EL (cell line): ENCODE measurements around the gene SPOCD1.

ENCODE experiments used
- DNase-seq: peaks from one replicate; pipeline ENCODE4 v3.0.0-alpha.2; 2016

The SPOCD1 gene

DNA sequence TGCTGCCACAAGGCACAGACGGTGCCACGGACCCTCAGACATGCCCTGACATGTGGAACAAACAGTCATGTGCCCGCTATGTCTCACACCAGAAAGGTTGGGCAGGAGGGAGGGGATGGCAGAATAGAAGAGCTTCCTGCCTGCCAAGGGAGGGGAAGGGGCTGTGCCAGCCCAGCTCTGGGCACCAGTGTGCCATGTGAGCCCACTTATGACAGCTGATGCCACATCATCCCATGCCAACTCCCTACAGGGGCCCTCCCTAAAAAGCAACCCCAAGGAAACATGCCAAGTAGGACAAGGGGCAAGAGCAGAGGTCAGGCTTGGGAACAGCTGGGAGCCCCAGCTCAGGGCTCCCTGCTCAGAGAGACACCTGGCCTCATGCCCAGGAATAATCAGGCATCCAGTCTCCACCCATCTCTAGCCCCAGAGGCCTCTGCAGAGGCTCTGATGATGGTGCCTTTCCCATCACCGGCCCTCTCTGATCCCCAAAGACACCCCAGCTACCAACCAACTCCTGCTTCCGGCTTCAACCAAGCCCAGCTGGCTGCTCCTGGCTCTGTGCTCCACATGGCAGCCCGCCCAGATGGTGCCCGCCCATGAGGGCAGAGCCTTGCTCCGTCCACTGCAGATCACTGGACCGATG lies 62.0 kb downstream of the SPOCD1 start:
- peak; percentile 46 for DNase-seq

DNA sequence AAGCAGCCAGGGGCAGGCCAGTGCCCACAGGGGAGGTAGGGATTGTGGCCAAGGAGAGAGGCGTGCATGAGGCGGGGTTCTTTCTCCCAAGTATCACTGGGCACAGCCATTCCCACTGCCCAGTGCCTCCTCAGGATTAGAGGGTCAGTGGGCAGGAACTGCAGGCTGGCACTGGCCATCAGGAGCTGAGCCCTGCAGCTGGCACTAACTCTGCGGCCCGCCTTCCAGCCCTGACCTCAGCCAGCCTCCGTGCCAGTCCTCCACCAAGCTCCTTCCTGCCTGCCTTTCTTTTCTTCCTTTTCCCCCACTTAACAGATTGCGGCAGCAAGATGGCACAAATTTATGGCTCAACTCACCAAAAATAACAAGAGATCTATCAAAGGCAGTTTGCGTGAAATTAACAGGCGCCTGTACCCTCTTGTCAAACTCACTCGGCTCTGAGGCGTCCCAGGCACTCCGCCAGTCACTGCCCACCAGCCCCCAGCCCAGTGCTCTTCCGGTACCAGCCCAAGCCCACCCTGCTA lies 62.8 kb downstream of the SPOCD1 start:
- no peak for DNase-seq

DNA sequence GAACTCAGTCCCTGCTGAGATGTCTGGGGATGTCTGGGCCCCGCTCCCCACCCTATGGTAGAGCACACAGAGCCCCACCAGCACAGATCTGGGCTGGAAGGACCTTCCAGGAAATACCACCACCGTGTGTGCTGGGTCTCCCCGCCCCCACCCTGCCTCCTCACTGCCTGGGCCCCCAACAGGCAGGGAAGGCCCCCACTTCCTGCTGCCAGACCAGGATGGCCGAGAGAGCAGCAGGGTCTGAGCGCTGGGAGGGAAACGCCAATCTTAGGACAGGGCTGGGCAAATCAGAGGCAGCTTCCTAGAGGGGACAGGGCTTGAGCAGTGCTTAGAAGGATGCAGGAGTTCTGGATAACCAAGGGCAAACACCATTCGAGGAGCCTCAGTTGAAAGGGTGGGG lies 63.6 kb downstream of the SPOCD1 start:
- no peak for DNase-seq

DNA sequence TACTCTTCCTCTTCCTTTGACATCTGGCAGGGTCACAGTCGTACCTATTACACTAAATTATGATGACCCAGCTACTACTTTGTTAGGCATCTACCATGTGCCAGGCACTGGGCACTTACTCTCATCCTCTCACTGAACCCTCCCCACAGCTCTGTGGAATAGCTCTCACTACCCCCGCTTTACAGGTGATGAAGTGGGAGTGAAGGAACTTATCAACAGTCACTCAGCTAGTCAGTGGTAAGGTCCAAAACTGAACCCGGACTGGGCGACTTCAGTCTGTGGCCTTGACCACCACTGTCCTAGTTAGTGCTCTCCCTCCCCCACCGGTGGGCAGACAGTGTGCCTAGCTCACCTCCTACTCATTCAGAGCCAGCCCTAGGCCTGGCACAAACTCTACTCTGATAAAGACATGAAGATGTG lies 64.0 kb downstream of the SPOCD1 start:
- DNase-seq = no peak

DNA sequence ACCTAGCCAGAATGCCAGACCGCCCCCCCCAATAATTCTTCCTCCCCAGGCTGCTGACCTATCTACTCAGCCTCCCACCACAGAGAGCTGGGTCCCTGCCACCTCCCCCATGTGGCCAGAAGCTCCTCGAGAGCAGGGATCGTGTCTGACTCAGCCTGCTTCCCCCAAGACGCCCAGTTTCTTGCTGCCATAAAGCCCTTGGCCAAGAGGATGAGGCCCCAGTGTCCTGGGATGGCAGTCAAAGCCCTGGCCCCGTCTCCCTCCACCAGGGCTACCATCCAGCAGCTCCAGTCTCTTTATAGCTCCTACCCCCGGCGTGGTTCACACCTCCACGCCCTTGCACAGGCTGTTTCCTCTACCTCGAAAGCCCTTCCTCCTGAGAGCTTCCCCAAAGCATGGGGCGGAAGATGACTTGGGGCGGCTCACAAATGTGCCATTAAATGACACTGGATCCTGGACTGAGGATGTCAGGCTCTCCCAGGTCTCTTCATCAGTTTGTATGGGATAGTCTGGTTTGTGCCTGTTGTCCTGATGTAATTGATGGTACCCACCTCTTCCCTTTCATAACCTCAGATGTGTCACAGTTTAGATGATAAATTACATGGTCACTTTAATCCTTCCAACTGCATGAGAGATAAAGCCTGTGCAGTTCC lies 64.8 kb downstream of the SPOCD1 start:
- DNase-seq = peak; percentile 83

DNA sequence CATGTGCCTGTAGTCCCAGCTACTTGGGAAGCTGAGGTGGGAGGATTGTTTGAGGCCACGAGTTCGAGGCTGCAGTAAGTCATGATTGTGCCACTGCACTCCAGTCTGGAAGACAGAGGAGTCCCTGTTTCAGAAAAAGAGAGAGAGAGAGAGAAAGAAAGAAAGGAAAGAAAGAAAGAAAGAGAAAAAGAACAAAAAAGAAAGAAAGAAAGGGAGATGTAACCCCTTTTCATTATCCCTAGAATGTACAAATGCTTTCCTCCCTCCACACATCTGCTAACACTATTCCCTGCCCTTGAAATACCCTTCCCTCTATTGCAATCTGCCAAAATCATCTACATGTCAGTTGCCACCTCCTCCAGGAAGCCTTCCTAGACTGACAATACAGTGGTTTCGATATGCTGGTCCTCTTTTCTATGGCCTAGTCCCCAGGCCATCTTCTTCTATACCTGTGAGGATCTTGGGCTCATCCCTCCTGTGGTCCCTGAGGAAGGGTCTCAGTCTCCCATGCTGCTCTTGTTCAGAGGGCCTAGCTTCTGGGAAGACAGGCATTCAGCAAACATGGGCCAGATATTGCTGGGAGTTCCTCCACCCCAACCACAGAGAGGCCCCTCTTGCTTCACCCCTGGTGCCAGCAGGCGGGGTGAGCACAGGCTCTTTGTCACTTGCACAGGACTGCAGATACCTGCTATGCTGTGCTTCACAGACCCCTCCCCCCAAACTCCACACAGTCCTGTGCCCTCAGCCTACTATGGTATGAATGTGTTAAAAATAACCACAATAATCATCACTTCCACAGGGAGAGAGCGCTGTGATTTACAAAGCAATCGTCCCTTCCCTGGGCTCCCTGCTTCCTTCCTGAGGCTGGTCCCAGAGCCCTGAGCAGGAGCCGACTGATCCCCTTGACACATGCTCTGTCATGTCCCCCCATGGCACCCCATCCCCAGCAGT lies 65.8 kb downstream of the SPOCD1 start:
- DNase-seq = no peak

DNA sequence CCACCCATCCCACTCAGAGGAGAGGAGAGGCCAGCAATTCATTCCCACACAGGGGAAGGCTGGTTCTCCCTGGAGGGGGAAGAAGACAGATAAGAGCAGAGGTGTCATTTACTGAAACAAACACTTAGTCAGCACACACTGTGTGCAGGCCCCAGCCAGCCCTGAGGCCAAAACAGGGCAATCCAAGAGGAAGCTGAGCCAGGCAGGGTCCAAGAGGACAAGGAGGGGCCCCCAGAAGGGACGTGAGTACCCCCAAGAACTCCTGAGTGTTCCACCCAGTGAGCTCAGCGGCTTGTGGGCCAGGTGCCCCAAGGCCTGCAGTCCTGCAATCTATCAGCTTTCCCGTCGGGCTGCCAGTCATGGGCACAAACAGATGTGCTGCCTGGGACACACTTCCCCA lies 67.5 kb downstream of the SPOCD1 start:
- DNase-seq = peak; percentile 30

DNA sequence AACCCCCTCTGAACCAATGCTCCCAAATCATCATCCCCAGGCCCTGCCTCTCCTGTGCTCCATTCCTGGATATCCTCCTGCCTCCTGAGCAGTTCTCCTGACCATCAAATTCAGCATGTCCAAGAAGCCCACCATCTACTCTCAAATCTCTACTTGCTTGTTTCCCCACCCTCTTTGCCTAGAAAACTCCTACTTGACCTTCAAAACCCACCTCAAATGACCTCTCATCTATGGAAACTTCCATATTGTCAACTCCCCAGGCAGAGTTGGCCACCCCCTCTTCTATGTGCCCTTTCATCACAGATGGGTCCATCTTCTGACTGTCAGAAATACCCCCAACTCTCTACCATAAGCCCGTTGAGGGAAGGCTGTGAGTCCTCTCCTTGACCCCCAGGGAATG lies 68.5 kb downstream of the SPOCD1 start:
- DNase-seq = no peak

DNA sequence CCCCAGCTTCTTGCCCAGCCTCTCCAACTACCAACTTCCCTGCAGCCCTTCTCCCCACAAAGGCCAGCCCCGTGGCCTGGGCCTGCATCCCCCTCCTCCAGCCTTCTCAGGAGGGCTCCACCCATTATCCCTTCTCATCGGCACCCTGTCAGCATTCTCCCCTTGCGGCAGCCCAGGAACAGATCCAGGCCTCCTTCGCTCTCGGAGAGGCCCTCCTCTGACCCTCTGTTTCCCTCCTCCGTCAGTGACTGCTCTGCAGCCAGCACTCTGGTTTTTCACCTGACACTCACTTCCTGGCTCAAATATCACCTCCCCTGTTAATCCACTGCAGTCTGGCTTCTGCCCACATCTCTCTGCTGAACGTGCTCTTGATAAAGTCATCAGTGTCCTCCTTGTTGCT lies 69.1 kb downstream of the SPOCD1 start:
- DNase-seq = no peak

DNA sequence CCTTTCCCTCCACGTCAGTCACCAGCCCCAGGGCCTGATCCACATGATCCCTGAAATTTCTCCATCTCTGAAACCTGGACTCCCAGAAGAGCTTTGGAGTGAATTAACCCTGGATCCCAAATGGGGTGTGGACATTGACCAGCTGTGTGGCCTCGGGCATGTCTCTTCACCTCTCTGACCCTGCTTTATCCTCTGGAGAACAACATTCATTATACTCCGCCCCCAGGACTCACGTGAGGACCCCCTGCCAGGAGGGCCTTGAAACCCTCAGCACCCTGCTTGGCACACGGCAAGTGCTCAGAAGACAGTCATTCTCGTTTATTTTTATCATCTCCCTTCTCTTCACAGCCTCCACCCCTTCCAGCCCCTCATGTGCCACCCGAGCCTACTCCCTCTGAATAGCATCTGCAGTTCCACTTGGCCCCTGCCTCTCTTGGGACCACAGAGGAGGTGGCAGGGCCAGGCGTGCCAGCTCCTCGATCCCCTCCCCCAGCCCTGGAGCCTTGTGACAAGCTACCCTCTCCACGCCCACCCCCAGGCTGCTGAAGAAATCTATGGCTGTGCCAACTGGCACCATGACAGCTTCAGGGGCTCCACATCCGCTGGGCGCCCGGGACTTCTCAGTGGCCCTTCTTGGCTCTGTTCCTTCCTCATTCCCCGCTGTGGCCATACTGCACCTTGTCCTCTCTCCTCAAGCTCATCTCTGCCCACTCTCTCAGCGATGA lies 69.7 kb downstream of the SPOCD1 start:
- no peak for DNase-seq

DNA sequence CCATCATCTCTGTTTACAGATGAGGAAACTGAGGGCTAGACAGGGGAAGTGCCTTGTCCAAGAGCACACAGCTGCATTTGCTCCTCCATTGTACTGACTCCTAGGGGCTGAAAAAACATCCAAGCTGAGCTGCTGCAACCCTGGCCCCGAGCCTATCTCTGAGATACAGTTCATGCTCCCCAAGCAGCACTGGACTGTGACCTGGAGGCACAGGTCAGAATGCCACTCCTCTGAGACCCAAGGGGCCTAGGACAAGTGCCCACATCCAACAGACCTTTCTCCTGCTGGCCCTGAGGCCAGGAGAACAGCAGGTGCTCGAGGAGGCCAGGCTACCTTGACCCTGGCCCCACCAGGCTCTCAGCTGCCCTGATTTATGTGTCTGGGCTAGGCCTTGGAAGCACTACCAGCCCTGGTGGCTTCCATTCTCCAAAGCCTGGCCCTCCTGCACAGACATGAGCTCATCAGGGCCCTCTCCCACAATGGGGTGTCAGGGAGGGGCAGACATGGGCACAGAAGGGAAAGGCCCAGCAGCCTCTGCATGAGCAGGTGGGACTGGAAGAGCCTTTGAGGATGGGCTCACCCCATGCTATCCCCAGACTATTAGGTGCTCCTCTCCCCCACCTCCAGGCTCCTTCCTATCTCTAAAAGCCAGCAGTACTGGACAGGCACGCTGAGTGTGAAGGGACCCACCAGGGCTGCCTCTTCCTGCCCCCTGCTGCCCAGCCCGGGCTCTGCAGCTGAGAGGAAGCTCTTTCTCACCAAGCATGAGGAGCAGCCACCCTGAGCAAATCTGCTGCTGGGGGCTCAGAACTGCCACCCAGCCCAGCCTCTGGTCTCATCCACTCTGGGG lies 70.5 kb downstream of the SPOCD1 start:
- DNase-seq = peak; percentile 63

DNA sequence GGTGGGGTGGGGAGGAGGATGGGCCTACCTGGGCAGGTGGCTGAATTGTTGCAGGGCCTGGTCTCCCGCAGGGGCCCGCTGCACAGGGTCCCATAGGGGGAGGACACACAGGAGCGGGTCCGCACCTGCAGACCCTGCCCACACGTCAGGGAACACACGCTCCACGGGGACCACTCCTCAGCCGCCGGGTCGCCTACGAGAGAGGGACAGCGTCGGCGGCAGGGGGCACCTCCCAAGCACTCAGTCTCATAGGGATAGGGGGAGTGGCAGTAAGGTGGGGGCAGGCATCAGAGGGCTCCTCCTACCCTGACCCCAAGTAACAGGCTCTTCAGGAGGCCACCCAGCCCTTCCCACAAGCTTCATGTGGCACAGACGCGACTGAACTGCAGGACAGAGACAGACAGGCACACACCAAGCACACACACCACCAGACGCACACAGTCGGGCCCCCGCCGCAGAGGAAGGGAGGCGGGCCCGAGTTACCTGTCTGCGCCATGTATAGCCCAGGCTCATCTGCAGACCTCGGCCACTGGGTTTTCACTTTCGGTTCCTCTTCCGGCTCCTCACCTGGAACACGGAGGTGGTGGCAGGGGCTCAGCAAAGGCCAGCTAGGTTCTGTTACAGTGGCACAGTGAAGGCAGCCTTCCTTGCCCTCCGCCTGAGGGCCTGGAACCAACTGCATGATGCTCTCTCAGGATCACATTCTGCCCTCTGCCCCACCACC lies 71.5 kb downstream of the SPOCD1 start:
- no peak for DNase-seq

DNA sequence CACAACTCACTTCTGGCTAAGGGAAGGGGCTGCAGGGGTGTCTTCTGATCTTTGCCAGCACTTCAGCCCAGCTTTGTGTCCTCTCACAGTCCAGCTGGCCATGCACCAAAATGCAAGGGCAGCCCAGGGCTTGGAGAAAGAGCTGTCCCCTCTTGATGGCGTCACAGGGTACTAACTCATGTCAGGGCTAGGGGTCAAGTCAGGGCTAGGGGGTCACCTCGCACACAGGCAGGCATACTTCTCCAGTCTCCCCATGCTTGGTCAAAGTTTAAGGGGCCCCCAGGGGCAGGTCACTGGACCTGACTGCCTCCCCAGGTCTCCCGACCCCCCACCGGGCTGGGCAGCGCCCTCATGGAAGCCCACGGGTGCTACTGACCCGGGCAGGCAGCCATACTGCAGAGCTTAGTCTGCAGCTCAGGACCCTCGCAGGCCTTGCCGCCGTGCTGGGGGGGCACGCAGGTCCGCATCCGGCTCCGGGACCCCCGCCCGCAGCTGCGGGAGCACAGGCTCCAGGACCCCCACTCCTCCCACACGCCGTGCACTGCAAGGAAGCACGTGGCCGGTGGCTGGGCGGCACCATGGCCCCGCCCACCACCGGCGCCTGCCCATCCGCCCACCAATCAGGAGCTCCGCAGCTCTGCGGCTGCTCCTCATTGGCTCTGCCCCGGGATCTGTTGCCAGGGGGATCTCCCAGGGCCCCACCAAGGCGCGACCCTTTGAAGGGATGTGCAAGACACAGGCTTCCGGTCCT lies 73.2 kb downstream of the SPOCD1 start:
- DNase-seq = no peak
